NT2/D1 (cell line): Measurements from ENCODE around the gene RBKS.

ENCODE experiments used
- SUZ12 ChIP-seq: IDR thresholded peaks from 2 replicates; pipeline ENCODE4 v1.6.1; 2011; ENCODE audit not compliant: insufficient read length, insufficient read depth; ENCODE audit errors: extremely low read depth
- YY1 ChIP-seq: IDR thresholded peaks from 2 replicates; pipeline ENCODE4 v1.6.1; 2011; ENCODE audit not compliant: insufficient read length, insufficient read depth
- ZNF274 ChIP-seq: IDR thresholded peaks from 2 replicates; pipeline ENCODE4 v1.6.1; 2011; ENCODE audit warnings: mild to moderate bottlenecking, low read depth, low read length

DNA sequence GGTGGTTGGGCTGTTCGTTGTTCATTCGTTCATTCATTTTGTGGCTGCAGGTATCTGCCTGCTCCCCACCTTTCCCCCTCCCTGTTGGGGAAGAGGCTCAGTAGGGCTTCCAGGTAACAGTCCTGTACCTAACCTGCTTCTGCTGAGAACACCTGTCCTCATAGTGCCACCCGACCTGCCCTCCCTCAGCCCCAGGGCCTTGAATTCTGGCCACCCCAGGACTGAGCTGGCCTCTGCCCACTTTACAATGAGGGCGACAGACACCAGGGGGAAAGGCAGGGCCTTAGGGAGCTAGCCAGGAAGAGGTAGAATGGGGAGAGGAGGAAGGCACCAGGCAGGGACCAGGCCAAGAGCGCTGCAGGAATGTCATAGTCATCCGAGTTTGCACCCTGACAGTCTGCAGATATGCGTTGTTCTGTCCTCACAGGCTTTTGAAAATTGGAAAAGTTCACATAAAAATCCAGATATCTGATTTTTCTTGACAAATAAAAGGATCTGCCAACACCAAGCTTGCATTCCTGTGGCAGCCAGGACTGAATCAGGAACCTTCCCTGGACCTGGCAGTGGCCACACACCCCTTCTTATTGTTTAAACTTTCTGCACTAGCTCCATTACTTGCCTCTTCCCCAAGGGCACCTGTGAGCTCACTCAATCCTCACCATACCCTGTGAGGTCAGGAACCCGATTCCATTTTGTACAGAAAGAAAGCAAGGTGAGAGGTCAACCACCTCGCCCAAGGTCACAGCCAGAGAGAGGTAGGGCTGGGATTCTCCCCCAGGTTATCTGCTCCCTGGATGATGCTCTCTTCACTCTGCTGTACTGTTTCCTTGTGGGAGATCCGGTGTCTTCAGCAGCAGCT lies 153.9 kb downstream of the RBKS start:
- TF ChIP-seq YY1 (no peak), ZNF274 (no peak), SUZ12 (no peak)
